NCI-H2107 treated with DMSO at 0.1 percent for 48 hours (cell line): ENCODE results near the gene MRPS5.
"Not testable (repeated sequence)": the region's sequence is repeated elsewhere in the genome, so short reads cannot be mapped to it uniquely, and the experiment has no call there.

Experiments
- DNase-seq: peaks from one replicate; lab custom pipeline; 2025; ENCODE audit not compliant: unreplicated experiment; lab: John Stamatoyannopoulos, UW

Gene MRPS5

GRCh38 chr2:95048825-95049682 lies 72.6 kb downstream of the MRPS5 start:
- DNase-seq, result no peak

- peak; percentile 17 for DNase-seq
Observed at GRCh38 chr2:95047629-95048510, 73.7 kb downstream of the MRPS5 start.

GRCh38 chr2:95046371-95047112 lies 75.1 kb downstream of the MRPS5 start:
- DNase-seq, result no peak

- DNase-seq, result no peak
Observed at GRCh38 chr2:95044601-95045000, 77.0 kb downstream of the MRPS5 start.

GRCh38 chr2:95043300-95044093 lies 78.1 kb downstream of the MRPS5 start:
- peak; percentile 27 for DNase-seq

- DNase-seq, result no peak
Observed at GRCh38 chr2:95042472-95043271, 78.9 kb downstream of the MRPS5 start.

- DNase-seq, result no peak
Observed at GRCh38 chr2:95041824-95042442, 79.7 kb downstream of the MRPS5 start.

- no peak for DNase-seq
Observed at GRCh38 chr2:95041060-95041823, 80.4 kb downstream of the MRPS5 start.

GRCh38 chr2:95040426-95040825 lies 81.2 kb downstream of the MRPS5 start:
- no peak for DNase-seq

GRCh38 chr2:95039978-95040377 lies 81.6 kb downstream of the MRPS5 start:
- no peak for DNase-seq

GRCh38 chr2:95039363-95039762 lies 82.2 kb downstream of the MRPS5 start:
- DNase-seq, result no peak

GRCh38 chr2:95038635-95039298 lies 82.8 kb downstream of the MRPS5 start:
- no peak for DNase-seq

- DNase-seq, result not testable (repeated sequence)
Observed at GRCh38 chr2:95037841-95038585, 83.6 kb downstream of the MRPS5 start.

GRCh38 chr2:95037384-95037839 lies 84.2 kb downstream of the MRPS5 start:
- DNase-seq, result no peak

- no peak for DNase-seq
Observed at GRCh38 chr2:95036596-95037383, 84.8 kb downstream of the MRPS5 start.
